Testis (tissue), 2 donors: Measurements from ENCODE around the gene FAM171A2.

Experiments used
- POLR2A ChIP-seq: fragments of 450-650 bp; IDR thresholded peaks from one replicate; pipeline ENCODE4 v1.6.1; 2017; ENCODE audit warnings: antibody characterized with exemption, mild to moderate bottlenecking, moderate library complexity
- TF ChIP-seq, protein P1 (sequence below), 3 experiments: fragments of 450-650 bp in 2 of 3; fragments of 200-600 bp in 1 of 3; sonication (generic) in 1 of 3; IDR thresholded peaks; one replicate each; pipeline ENCODE4 v1.5.1; 2016 to 2019; ENCODE audit warnings: antibody characterized with exemption in 3 of 3, mild to moderate bottlenecking in 2 of 3, moderate library complexity in 1 of 3

GRCh38 chr17:44322236-44322895 lies 41.3 kb downstream of the FAM171A2 start:
- TF ChIP-seq, protein P1, sequence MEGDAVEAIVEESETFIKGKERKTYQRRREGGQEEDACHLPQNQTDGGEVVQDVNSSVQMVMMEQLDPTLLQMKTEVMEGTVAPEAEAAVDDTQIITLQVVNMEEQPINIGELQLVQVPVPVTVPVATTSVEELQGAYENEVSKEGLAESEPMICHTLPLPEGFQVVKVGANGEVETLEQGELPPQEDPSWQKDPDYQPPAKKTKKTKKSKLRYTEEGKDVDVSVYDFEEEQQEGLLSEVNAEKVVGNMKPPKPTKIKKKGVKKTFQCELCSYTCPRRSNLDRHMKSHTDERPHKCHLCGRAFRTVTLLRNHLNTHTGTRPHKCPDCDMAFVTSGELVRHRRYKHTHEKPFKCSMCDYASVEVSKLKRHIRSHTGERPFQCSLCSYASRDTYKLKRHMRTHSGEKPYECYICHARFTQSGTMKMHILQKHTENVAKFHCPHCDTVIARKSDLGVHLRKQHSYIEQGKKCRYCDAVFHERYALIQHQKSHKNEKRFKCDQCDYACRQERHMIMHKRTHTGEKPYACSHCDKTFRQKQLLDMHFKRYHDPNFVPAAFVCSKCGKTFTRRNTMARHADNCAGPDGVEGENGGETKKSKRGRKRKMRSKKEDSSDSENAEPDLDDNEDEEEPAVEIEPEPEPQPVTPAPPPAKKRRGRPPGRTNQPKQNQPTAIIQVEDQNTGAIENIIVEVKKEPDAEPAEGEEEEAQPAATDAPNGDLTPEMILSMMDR (IDR thresholded peaks at IDR 0.05) = no peak
- no peak for TF ChIP-seq POLR2A
